Large intestine (tissue), 3 donors: ENCODE results near the gene PTCD2. TPM values are rescaled to one million over a fixed set of nuclear protein-coding genes. Genes with fewer than 3 reads are reported as not detected.

ENCODE experiments used
- DNase-seq, 2 donors: peaks; one replicate each; pipeline versions ENCODE4 v3.0.0 to v3.0.0-alpha.2; 2013
- H3K27ac ChIP-seq: one replicate; pipeline ENCODE4 v1.5.1; 2013; ENCODE audit warnings: low read length
- H3K27me3 ChIP-seq: 2 replicates; pipeline ENCODE4 v1.6.1; 2013; ENCODE audit warnings: low read length; ENCODE audit not compliant: control insufficient read depth, insufficient read depth
- H3K36me3 ChIP-seq: 2 replicates; pipeline ENCODE4 v1.6.1; 2013; ENCODE audit warnings: low read length; ENCODE audit not compliant: control insufficient read depth, insufficient read depth
- H3K4me1 ChIP-seq: one replicate; pipeline ENCODE4 v1.6.1; 2013; ENCODE audit warnings: low read length; ENCODE audit not compliant: control insufficient read depth, insufficient read depth
- H3K4me3 ChIP-seq: one replicate; pipeline ENCODE4 v1.5.1; 2013; ENCODE audit warnings: low read length
- H3K9me3 ChIP-seq: one replicate; pipeline ENCODE4 v1.6.1; 2013; ENCODE audit warnings: mild to moderate bottlenecking, low read depth, low read length, moderate library complexity; ENCODE audit not compliant: control insufficient read depth
- WGBS: methylation state at CpG from one replicate; pipeline ENCODE4 v1.1.5; 2013; ENCODE audit warnings: low lambda C conversion rate; ENCODE audit not compliant: insufficient coverage; 5-methylcytosine and 5-hydroxymethylcytosine counted together
- polyA plus RNA-seq: library from polyadenylated mRNA; unstranded; fragments of 120-200 nt; gene quantifications from one replicate; pipeline ENCODE4 v1.2.1, GENCODE V29; 2013

PTCD2 gene
- polyA plus RNA-seq, 1 donor: 6.7 TPM

DNA sequence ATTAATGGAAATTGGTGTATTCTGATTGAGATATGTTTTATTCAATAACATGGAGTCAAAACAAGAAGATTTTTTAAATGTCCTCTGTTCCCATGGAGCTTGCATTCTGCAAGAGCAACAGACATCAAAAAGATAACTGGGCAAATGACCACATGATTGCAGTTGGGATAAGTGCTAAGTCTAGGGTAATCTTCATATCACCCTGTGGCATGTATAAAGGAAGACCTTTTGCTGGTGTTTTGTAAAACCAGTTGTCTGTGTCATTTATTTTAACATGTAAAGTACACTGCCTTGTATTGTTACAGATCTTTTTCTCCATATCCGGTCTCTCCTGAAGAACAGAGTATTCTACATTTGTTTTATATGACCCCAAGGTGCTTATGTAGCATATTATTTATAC, 44.0 kb downstream of the PTCD2 start:
- H3K4me3 ChIP-seq: no peak overlapping the region
- H3K36me3 ChIP-seq: peaks cover 22% of the 10 kb centered on the region
- no peak overlapping the region for H3K27ac ChIP-seq
- H3K4me1 ChIP-seq: no peaks in the 10 kb centered on the region
- no peaks in the 10 kb centered on the region for H3K27me3 ChIP-seq
- H3K9me3 ChIP-seq: no peaks in the 10 kb centered on the region
- no CpG with 5 or more reads among the region's 1 CpG for WGBS
- no peak for DNase-seq

- no peak overlapping the region for H3K27ac ChIP-seq
- no peaks in the 10 kb centered on the region for H3K4me1 ChIP-seq
- DNase-seq: no peak
- no peaks in the 10 kb centered on the region for H3K9me3 ChIP-seq
- no peaks in the 10 kb centered on the region for H3K27me3 ChIP-seq
- 100% methylated on average over 1 of the region's 4 CpGs for WGBS
- H3K4me3 ChIP-seq: no peak overlapping the region
- H3K36me3 ChIP-seq: peaks cover 16% of the 10 kb centered on the region
Measured at GRCh38 chr5:72364951-72365350, 44.8 kb downstream of the PTCD2 start.

- Histone ChIP-seq H3K4me3 (no peak overlapping the region), H3K27me3 (no peaks in the 10 kb centered on the region), H3K4me1 (no peaks in the 10 kb centered on the region), H3K9me3 (no peaks in the 10 kb centered on the region), H3K27ac (no peak overlapping the region), H3K36me3 (peaks cover 5% of the 10 kb centered on the region)
- 0% methylated on average over 1 of the region's 7 CpGs for WGBS
- DNase-seq: peak; percentile 56 to 69
Measured at GRCh38 chr5:72366324-72366976, 46.3 kb downstream of the PTCD2 start.

GRCh38 chr5:72368271-72368670, 48.1 kb downstream of the PTCD2 start:
- Histone ChIP-seq H3K4me3 (no peak overlapping the region), H3K27me3 (no peaks in the 10 kb centered on the region), H3K4me1 (no peaks in the 10 kb centered on the region), H3K27ac (no peak overlapping the region), H3K9me3 (no peaks in the 10 kb centered on the region), H3K36me3 (no peaks in the 10 kb centered on the region)
- DNase-seq: no peak
- WGBS: no CpG with 5 or more reads among the region's 1 CpG

- Histone ChIP-seq H3K4me1 (no peaks in the 10 kb centered on the region), H3K27me3 (no peaks in the 10 kb centered on the region), H3K36me3 (no peaks in the 10 kb centered on the region), H3K4me3 (no peak overlapping the region), H3K27ac (no peak overlapping the region), H3K9me3 (no peaks in the 10 kb centered on the region)
- WGBS: no CpG with 5 or more reads among the region's 1 CpG
- no peak for DNase-seq
Measured at GRCh38 chr5:72369301-72369700, 49.1 kb downstream of the PTCD2 start.

DNA sequence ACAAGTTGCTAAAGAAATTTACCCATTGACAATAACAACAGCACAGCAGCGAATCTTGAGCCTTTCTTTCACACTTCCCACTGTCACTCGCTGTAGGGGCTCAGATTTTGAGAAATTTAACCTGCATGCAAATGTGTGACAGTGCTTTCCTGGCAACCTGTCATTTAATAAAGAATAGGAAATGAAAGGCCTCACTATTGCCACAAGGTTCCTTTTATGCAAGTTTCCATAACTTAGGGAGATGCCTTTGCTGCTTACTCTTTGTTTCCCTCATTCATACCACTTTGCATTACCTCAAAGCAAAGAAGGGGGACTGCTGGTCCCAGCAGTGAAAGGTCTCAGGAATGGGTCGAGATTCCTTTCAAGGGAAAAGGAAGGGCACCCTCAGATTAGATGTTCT, 49.5 kb downstream of the PTCD2 start:
- Histone ChIP-seq H3K36me3 (no peaks in the 10 kb centered on the region), H3K27me3 (no peaks in the 10 kb centered on the region), H3K4me1 (no peaks in the 10 kb centered on the region), H3K9me3 (no peaks in the 10 kb centered on the region), H3K4me3 (no peak overlapping the region), H3K27ac (no peak overlapping the region)
- no peak for DNase-seq
- WGBS: no CpG with 5 or more reads among the region's 3 CpGs

DNA sequence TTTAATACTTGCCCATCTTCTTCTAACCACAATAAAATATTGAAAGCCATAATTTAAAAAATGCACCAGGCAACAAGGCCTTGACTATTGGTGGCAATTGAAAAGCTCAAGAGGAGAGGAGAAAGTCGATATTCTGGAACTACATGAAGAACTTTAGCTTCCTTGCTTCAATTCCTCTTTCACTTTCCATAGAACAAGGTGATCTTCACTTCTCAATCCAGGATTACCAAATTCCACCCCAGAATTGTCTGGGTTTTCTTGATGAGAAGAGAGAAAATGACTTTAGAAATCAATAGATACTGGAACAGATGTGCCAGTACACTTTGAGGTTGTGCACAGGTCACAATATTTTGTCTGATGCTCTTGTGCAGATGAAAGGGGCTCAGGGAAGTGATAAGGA, 52.2 kb downstream of the PTCD2 start:
- Histone ChIP-seq H3K27me3 (no peaks in the 10 kb centered on the region), H3K27ac (no peak overlapping the region), H3K36me3 (no peaks in the 10 kb centered on the region), H3K9me3 (no peaks in the 10 kb centered on the region), H3K4me3 (no peak overlapping the region), H3K4me1 (no peaks in the 10 kb centered on the region)
- WGBS: no CpG with 5 or more reads among the region's 1 CpG
- DNase-seq: no peak

DNA sequence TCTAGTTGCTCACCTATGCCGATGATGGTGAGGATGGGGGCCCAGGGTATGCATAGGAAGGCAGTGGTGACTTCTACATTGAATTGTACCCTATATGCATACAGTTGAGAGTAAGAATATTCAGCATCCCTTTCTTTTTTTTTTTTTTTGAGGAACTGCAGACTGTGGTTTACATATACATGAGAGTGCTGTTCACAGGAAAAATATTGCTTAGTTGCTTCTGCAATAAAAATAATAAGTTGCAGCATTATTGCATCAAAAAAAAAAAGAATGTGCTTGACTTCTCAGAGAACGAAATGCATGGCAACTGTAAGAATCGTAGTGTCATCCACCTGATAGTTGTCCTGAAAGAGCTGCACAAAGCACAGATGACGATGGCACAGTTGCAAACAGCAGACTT, 52.8 kb downstream of the PTCD2 start:
- no peak for DNase-seq
- Histone ChIP-seq H3K4me3 (no peak overlapping the region), H3K9me3 (no peaks in the 10 kb centered on the region), H3K4me1 (no peaks in the 10 kb centered on the region), H3K27me3 (no peaks in the 10 kb centered on the region), H3K36me3 (no peaks in the 10 kb centered on the region), H3K27ac (no peak overlapping the region)
- no CpG with 5 or more reads among the region's 4 CpGs for WGBS

DNA sequence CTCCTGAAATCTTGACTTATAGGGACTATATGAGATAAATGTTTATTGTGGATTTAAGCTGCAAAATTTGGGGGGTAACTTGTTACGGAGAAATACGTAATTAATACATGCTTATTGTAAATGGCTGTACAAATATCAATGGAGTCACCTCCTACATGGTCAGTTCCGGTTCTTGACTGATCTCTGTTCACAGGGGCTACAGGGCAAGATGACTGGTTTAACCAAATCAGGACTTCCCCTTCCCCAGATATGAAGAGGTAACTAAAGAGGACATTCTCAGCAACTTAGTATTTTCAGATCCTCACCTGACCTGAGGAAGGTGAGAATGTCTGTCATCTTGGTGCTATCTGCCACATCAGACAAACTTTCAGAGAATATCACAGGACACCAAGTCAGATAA, 54.7 kb downstream of the PTCD2 start:
- no peaks in the 10 kb centered on the region for H3K4me1 ChIP-seq
- DNase-seq: no peak
- 100% methylated on average over 2 of the region's 3 CpGs for WGBS
- no peaks in the 10 kb centered on the region for H3K27me3 ChIP-seq
- no peaks in the 10 kb centered on the region for H3K9me3 ChIP-seq
- H3K27ac ChIP-seq: no peak overlapping the region
- H3K36me3 ChIP-seq: no peaks in the 10 kb centered on the region
- H3K4me3 ChIP-seq: no peak overlapping the region

- no peaks in the 10 kb centered on the region for H3K9me3 ChIP-seq
- H3K27me3 ChIP-seq: no peaks in the 10 kb centered on the region
- H3K36me3 ChIP-seq: no peaks in the 10 kb centered on the region
- no peak overlapping the region for H3K4me3 ChIP-seq
- no peaks in the 10 kb centered on the region for H3K4me1 ChIP-seq
- H3K27ac ChIP-seq: no peak overlapping the region
- DNase-seq: no peak
Measured at GRCh38 chr5:72376381-72376780, 56.2 kb downstream of the PTCD2 start.

DNA sequence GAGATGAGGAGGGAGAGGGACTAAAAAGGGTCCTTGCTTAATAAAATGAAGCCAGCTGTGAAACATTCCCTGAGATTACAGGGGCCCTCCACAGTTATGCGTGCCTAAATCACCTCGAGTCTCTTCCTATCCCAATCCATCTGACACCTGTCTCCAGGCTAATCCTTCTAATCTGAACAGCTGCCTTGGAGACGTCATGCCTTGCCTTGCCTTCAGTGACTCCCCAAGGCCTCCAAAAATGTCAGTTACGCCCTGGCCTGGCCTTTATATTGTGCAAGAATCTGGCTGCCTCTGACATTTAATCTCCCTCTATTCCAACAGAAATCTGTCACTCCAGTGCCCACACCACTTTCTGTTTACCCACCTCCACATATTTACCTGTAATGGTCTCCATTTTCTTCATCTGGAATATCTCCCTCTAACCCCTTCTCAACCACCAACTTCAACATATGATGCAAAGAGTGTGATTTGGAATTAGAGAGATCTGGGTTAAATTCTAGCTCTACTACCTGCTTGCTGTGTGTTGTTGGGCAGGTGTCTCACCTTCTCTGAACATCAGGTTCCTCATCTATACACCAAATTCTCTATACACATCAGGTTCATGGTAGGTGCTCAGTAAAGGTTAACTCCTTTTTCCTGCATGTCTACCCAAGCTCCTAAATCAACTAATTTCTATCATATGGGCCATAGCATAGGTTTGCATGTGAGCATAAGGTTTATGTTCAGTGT, 57.9 kb downstream of the PTCD2 start:
- no peaks in the 10 kb centered on the region for H3K36me3 ChIP-seq
- no peaks in the 10 kb centered on the region for H3K9me3 ChIP-seq
- no peak overlapping the region for H3K4me3 ChIP-seq
- no peak overlapping the region for H3K27ac ChIP-seq
- no peak for DNase-seq
- no peaks in the 10 kb centered on the region for H3K4me1 ChIP-seq
- H3K27me3 ChIP-seq: no peaks in the 10 kb centered on the region
- WGBS: no CpG with 5 or more reads among the region's 4 CpGs
